CD4-positive, alpha-beta T cell (primary cell): ENCODE measurements around the gene MAP3K9. TPM values are rescaled to one million over a fixed set of nuclear protein-coding genes. Genes with fewer than 3 reads are reported as not detected.

Source experiments
- ATAC-seq: fragments of 200-7000 bp; cut with Tn5 transposase; one replicate; pipeline ENCODE4 v1.10.0; 2022; ENCODE audit warnings: mild to moderate bottlenecking; ENCODE audit not compliant: poor library complexity
- CTCF ChIA-PET: fragments of 350-600 bp; sonication (Branson Sonifier 250); formaldehyde crosslinking; loops from one replicate; lab custom pipeline; 2021; ENCODE audit warnings: antibody characterized with exemption, inconsistent platforms; lab: Charles Lee
- POLR2A ChIA-PET: fragments of 350-600 bp; sonication (Branson Sonifier 250); formaldehyde crosslinking; loops from one replicate; lab custom pipeline; 2021; ENCODE audit warnings: antibody characterized with exemption, inconsistent platforms; lab: Charles Lee
- DNase-seq, 14 experiments: peaks; one replicate each; pipeline ENCODE4 v3.0.0-alpha.2; 2013 to 2020; ENCODE audit warnings: mixed read lengths in 2 of 14
- H3K27ac ChIP-seq, 2 donors: one replicate each; pipeline versions ENCODE4 v1.5.1 to v1.7.0; 2013; ENCODE audit warnings: low read length in 2 of 2, low read depth in 1 of 2, mild to moderate bottlenecking in 1 of 2
- H3K27me3 ChIP-seq, 2 experiments: 1 replicate in 1 of 2; 2 replicates in 1 of 2; pipeline versions ENCODE4 v1.6.1 to v1.7.0; 2013; ENCODE audit warnings: low read length in 2 of 2, control low read depth in 1 of 2, mild to moderate bottlenecking in 1 of 2, moderate library complexity in 1 of 2; ENCODE audit not compliant: insufficient read depth in 2 of 2, control insufficient read depth in 1 of 2
- H3K36me3 ChIP-seq: one replicate; pipeline ENCODE4 v1.6.1; 2013; ENCODE audit warnings: low read length, control low read depth; ENCODE audit not compliant: insufficient read depth
- H3K4me1 ChIP-seq: one replicate; pipeline ENCODE4 v1.6.1; 2013; ENCODE audit warnings: low read length, control low read depth; ENCODE audit not compliant: insufficient read depth
- H3K4me3 ChIP-seq: one replicate; pipeline ENCODE4 v1.5.1; 2013; ENCODE audit warnings: mild to moderate bottlenecking, low read length, moderate library complexity
- H3K9me3 ChIP-seq, 2 experiments: 1 replicate in 1 of 2; 2 replicates in 1 of 2; pipeline versions ENCODE4 v1.6.1 to v1.7.0; 2013; ENCODE audit warnings: low read length in 2 of 2, mild to moderate bottlenecking in 2 of 2, control low read depth in 1 of 2, moderate library complexity in 1 of 2; ENCODE audit not compliant: control insufficient read depth in 1 of 2, insufficient read depth in 1 of 2
- H3K27ac Mint-ChIP-seq: one replicate; pipeline ENCODE4 v1.8.0; 2020; ENCODE audit warnings: mixed read lengths
- H3K27me3 Mint-ChIP-seq: one replicate; pipeline ENCODE4 v1.8.0; 2021; ENCODE audit warnings: mixed read lengths
- H3K36me3 Mint-ChIP-seq: one replicate; pipeline ENCODE4 v1.8.0; 2021; ENCODE audit warnings: low read depth, mixed read lengths
- H3K4me1 Mint-ChIP-seq: one replicate; pipeline ENCODE4 v1.8.0; 2021; ENCODE audit warnings: low read depth, mixed read lengths
- H3K4me3 Mint-ChIP-seq: one replicate; pipeline ENCODE4 v1.8.0; 2020; ENCODE audit warnings: mild to moderate bottlenecking, mixed read lengths
- H3K9me3 Mint-ChIP-seq: one replicate; pipeline ENCODE4 v1.8.0; 2020; ENCODE audit warnings: mixed read lengths
- CTCF ChIP-seq: fragments of 200-600 bp; IDR thresholded peaks from one replicate; pipeline ENCODE4 v1.8.0; 2022; ENCODE audit warnings: antibody characterized with exemption, mild to moderate bottlenecking
- intact Hi-C, 2 experiments: fragments of 100-400 bp; cut with DNase I in 1 of 2; cut with micrococcal nuclease in 1 of 2; formaldehyde crosslinking; loops; one replicate each; pipeline versions ENCODE4 v1.15.1 to v1.9.0; 2023 to 2025; cut with DNase I, micrococcal nuclease
- total RNA-seq, 174 experiments: library from RNA in 2 of 174; stranded (reverse) in 2 of 174; gene quantifications; one replicate each; pipeline ENCODE4 v1.2.3 and lab custom pipeline; 2021 to 2026

MAP3K9 gene
- total RNA-seq, 2 experiments from 2014 or later = 5.9 to 6.3 TPM

GRCh38 chr14:70718383-70719118 is 90.8 kb downstream of the MAP3K9 start:
- Histone ChIP-seq H3K4me3 (no peak overlapping the region), H3K9me3 (no peaks in the 10 kb centered on the region), H3K27ac (no peak overlapping the region), H3K36me3 (no peaks in the 10 kb centered on the region), H3K4me1 (peaks cover 5% of the 10 kb centered on the region), H3K27me3 (no peaks in the 10 kb centered on the region)
- H3K4me3 Mint-ChIP-seq = no peak overlapping the region
- intact Hi-C loops = loop anchor here in 1 of 2 experiments (10.0 kb wide), 1 partner anchor 904 kb away; no protein-coding TSS in a partner anchor
- H3K4me1 Mint-ChIP-seq = peaks cover 5% of the 10 kb centered on the region
- ChIA-PET CTCF (no interaction called here), POLR2A (no interaction called here)
- no peaks in the 10 kb centered on the region for H3K36me3 Mint-ChIP-seq
- no peak for TF ChIP-seq CTCF
- H3K9me3 Mint-ChIP-seq = no peaks in the 10 kb centered on the region
- H3K27ac Mint-ChIP-seq = no peak overlapping the region
- no peak for ATAC-seq
- no peak for DNase-seq
- no peaks in the 10 kb centered on the region for H3K27me3 Mint-ChIP-seq

GRCh38 chr14:70716958-70717357 is 92.4 kb downstream of the MAP3K9 start:
- peaks cover 5% of the 10 kb centered on the region for H3K4me1 Mint-ChIP-seq
- H3K36me3 ChIP-seq = no peaks in the 10 kb centered on the region
- H3K9me3 ChIP-seq = no peaks in the 10 kb centered on the region
- peaks cover 5% of the 10 kb centered on the region for H3K4me1 ChIP-seq
- no peaks in the 10 kb centered on the region for H3K27me3 Mint-ChIP-seq
- intact Hi-C loops = loop anchor here in 1 of 2 experiments (10.0 kb wide), 1 partner anchor 902 kb away; no protein-coding TSS in a partner anchor
- CTCF ChIA-PET = no interaction called here
- no peak overlapping the region for H3K27ac ChIP-seq
- no peak overlapping the region for H3K4me3 Mint-ChIP-seq
- POLR2A ChIA-PET = no interaction called here
- H3K27ac Mint-ChIP-seq = no peak overlapping the region
- ATAC-seq (no peak), DNase-seq (no peak)
- no peaks in the 10 kb centered on the region for H3K36me3 Mint-ChIP-seq
- H3K9me3 Mint-ChIP-seq = no peaks in the 10 kb centered on the region
- no peak overlapping the region for H3K4me3 ChIP-seq
- no peak for TF ChIP-seq CTCF
- H3K27me3 ChIP-seq = no peaks in the 10 kb centered on the region

- Mint-ChIP-seq H3K27me3 (no peaks in the 10 kb centered on the region), H3K36me3 (no peaks in the 10 kb centered on the region), H3K4me3 (no peak overlapping the region), H3K9me3 (no peaks in the 10 kb centered on the region), H3K4me1 (peaks cover 5% of the 10 kb centered on the region), H3K27ac (no peak overlapping the region)
- ChIA-PET POLR2A (no interaction called here), CTCF (no interaction called here)
- intact Hi-C loops = loop anchor here in 1 of 2 experiments (10.0 kb wide), 1 partner anchor 902 kb away; no protein-coding TSS in a partner anchor
- Histone ChIP-seq H3K9me3 (no peaks in the 10 kb centered on the region), H3K36me3 (no peaks in the 10 kb centered on the region), H3K27ac (no peak overlapping the region), H3K4me1 (peaks cover 5% of the 10 kb centered on the region), H3K4me3 (no peak overlapping the region), H3K27me3 (no peaks in the 10 kb centered on the region)
- ATAC-seq (no peak), DNase-seq (no peak)
- no peak for TF ChIP-seq CTCF
These were observed 92.8 kb downstream of the MAP3K9 start for GRCh38 chr14:70716483-70716882.
